NCI-H2029 (cell line): ENCODE measurements around the gene ST7.

ENCODE experiments used
- DNase-seq: peaks from one replicate; lab custom pipeline; 2025; lab: John Stamatoyannopoulos, UW

The ST7 gene

GRCh38 chr7:117192108-117192507 is 238.8 kb downstream of the ST7 start:
- DNase-seq: no peak

DNA sequence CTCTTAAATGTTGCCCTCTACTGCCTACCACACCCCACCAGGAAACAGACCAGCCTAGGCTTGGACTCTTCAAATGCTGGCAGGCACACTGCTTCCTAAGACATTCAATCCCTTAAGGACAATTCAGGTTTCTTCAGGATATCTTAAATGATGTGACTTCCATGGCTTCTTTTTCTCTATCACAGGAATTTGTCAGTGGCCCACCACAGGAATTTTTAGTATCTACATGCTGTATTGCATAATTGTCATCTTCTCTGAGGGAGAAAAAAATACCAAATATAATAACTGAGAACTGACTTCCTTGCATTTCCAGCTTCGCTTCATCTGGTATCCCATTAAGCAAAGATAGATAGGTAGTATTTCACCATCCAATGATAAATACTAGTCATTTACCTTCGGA is 240.3 kb downstream of the ST7 start:
- DNase-seq: no peak

DNA sequence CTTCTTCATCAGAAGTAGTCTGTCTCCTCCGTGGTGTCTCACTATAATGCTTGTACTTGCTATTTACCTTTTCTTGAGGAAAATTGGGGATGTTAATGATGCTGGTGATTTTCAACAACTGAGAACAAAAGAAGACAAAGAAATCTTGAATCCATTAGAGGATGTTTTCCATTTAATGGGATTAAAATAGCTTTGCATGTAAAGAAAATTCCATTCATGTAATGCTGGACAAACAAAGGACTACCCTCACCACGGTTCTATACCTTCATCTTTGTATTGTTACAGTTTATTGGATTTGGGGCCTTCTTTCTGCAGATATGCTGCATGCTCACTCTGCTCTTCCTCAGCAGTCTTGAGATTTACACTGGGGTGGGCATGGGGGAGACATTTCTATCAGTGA is 241.1 kb downstream of the ST7 start:
- no peak for DNase-seq

GRCh38 chr7:117195361-117196029 is 242.2 kb downstream of the ST7 start:
- no peak for DNase-seq

DNA sequence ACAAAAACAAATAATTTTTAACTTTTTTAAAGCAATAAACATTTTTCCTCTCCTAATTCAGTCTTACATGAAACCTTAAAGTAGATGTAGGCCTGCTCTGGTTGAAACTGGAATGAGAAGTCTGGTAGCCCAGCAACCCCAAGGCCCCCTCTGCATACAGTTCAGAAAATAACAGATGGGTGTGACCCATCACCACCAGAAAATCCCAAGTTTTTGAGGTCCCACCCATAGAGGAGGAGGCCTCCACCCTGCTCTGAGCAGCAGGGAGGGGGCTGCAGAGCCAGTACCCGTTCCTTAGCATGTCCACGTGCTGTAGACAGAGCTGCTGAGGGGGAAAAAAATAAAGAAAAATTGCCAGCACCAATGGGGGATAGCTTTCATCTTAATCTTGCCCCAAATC is 246.8 kb downstream of the ST7 start:
- no peak for DNase-seq

- DNase-seq: no peak
These were observed 247.6 kb downstream of the ST7 start for GRCh38 chr7:117200786-117201458.

- no peak for DNase-seq
These were observed 249.2 kb downstream of the ST7 start for GRCh38 chr7:117202511-117202910.

DNA sequence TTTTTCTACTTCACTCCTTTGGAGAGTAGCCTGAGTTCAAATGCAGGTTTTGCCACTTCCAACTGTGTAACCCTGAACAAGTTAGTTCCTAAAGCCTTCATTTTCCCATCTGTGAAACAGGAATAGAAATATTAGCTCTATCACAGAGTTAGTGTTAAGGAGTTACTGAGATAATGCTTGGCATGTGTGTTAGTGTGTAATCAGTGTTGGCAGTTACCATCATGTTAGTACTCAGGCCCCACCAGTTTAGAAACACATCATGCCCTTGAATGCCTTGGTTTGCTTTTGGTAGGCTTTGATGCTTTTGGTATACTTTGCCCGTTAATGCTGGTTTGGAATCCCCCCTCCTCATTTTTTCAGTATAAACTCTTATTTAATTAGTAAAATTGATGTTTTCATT is 249.9 kb downstream of the ST7 start:
- DNase-seq: no peak

DNA sequence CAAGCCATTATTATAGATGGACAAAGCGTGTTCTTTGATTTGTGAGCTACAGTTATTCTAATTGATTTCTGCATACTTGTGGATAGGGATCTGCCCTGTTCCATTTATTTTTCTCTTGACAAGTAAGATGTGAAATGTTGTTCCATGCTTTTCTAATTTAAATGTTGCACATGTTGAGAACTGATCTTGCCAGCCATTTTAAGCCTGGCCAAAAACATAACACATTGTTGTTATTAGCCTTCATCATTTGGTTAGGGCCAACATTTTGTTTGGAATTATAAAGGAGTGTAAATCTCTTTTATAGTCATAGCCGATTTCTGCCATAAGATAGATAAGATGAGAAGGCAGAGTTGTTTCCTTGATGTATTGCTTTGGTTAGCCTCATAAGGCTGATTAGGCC is 252.6 kb downstream of the ST7 start:
- DNase-seq: no peak

GRCh38 chr7:117208257-117208656 is 255.0 kb downstream of the ST7 start:
- DNase-seq: no peak

- no peak for DNase-seq
These were observed 257.1 kb downstream of the ST7 start for GRCh38 chr7:117210397-117210796.

DNA sequence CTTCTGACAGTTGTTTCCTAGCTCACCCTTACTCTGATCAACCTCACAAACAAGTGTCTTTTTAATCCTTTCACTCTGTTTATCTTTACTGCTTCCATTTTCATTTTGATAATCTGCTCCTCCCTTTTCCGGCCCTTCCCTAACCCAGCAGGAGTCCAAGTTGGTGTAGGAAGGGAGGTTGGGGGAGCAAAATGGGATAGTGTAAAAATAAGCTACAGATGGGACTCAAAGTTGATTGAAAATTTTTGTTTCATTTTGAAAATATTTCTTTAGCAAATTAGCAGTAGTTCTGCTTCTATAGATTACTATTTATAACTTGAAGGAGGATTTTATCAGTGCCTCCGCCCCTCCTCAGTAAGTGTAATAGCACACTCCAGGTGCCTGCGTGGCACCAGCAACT is 257.6 kb downstream of the ST7 start:
- no peak for DNase-seq

DNA sequence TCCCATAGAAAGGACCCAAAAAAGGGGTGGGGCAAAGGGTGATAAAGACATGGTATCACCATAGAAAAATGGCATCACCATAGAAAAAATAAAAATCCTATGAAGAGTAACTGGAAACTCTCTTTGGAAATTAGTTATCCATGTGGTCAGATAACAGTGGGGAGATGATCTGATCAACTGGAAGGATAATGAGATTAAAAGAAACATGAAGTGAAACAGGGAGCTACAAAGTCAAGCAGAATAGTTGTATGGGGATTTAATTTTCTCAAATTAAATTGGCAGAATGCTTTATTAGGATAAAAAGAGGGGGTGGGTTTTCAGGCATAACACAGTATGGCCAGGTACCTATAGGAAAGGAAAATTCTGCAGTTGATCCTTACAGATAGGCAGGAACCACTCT is 258.3 kb downstream of the ST7 start:
- DNase-seq: no peak

- DNase-seq: peak; percentile 46
These were observed 259.9 kb downstream of the ST7 start for GRCh38 chr7:117212969-117213877.

GRCh38 chr7:117216010-117216409 is 262.7 kb downstream of the ST7 start:
- no peak for DNase-seq

GRCh38 chr7:117216436-117217069 is 263.3 kb downstream of the ST7 start:
- no peak for DNase-seq

DNA sequence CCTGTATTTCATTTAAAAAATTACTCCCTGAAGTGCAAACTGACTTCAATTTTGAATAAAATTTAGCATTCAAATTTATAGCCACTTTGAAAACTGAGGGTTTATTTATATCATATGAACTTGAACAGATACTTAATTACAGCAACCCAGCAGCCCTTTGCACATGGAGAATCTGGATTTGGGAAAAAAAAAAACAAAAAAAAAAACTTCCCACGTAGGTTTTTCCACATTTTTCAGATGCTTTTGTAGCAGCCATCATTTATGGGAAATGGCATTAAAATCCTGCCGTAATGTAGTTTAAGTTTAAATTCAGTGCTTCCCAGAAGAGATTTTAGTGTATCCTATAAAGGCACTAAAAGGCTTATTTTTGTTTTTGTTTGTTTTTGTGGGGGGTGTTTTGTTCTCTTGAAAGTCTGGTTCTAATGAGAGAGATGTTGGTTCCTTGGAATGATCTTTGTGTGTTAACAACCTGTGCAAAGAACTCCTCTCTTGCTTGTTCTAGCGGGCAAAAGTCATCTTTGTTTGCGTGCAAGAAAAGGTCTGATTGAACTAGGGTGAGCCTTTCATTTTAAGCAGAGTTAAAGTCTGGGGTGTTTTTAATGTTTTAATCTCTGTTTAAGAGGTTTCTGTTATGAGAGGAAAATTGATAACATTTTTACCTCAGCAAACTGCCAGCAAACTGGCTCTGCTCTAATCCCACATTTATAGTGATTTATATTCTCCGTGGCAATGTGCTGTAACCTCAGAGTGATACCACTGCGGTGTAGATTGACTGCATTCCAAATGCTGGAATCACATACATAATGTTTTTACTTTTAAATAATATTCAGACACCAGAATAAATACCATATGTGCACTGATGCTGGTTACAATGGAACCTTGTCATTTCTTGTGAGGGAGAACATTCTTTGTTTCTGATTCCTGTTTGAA is 264.1 kb downstream of the ST7 start:
- DNase-seq: no peak

- no peak for DNase-seq
These were observed 265.4 kb downstream of the ST7 start for GRCh38 chr7:117218700-117219099.

- DNase-seq: no peak
These were observed 266.2 kb downstream of the ST7 start for GRCh38 chr7:117219485-117219884.

GRCh38 chr7:117220836-117221235 is 267.5 kb downstream of the ST7 start:
- DNase-seq: no peak

- no peak for DNase-seq
These were observed 272.2 kb downstream of the ST7 start for GRCh38 chr7:117225536-117225935.
